ENCODE data around the gene CA11. TPM values are rescaled to one million over a fixed set of nuclear protein-coding genes. Genes with fewer than 3 reads are reported as not detected.

CA11 gene
- total RNA-seq, 4 donors from 2014 or later = 7.3 to 37.5 (median 10.3) TPM

- TF ChIP-seq POLR2A (IDR thresholded peaks at IDR 0.05) (no peak), CTCF (IDR thresholded peaks at IDR 0.05) (no peak)
- peak in 1 of 2 donors; percentile 34 for DNase-seq (ENCODE audit: low spot score in 2 of 2)
- intact Hi-C loops (cut with DNase I; ENCODE audit: low total_unique reads) = no loop called here
- H3K4me3 ChIP-seq (ENCODE audit: low read depth, poor library complexity, severe bottlenecking) = no peak overlapping the region
- WGBS, 2 donors = 41 to 50% methylated on average over 16 of the region's 16 CpGs
These were observed 11.0 kb upstream of the CA11 start for GRCh38 chr19:48656840-48657474.

GRCh38 chr19:48654299-48655059 is 8.5 kb upstream of the CA11 start:
- no peak for DNase-seq (ENCODE audit: low spot score in 2 of 2)
- no peak overlapping the region for H3K4me3 ChIP-seq (ENCODE audit: low read depth, poor library complexity, severe bottlenecking)
- WGBS, 2 donors = 43 to 48% methylated on average over 11 of the region's 11 CpGs
- TF ChIP-seq CTCF (IDR thresholded peaks at IDR 0.05) (no peak), POLR2A (IDR thresholded peaks at IDR 0.05) (no peak)
- intact Hi-C loops (cut with DNase I; ENCODE audit: low total_unique reads) = no loop called here

- DNase-seq (ENCODE audit: low spot score in 2 of 2) = no peak
- H3K4me3 ChIP-seq (ENCODE audit: low read depth, poor library complexity, severe bottlenecking) = no peak overlapping the region
- TF ChIP-seq CTCF (IDR thresholded peaks at IDR 0.05) = no peak
- 87 to 89% methylated on average over 3 to 5 of the region's 5 CpGs for whole genome bisulfite sequencing, 2 donors
- intact Hi-C loops (cut with DNase I; ENCODE audit: low total_unique reads) = no loop called here
These were observed 5.7 kb upstream of the CA11 start for GRCh38 chr19:48651683-48652048.

GRCh38 chr19:48650974-48651682 is 5.1 kb upstream of the CA11 start:
- TF ChIP-seq CTCF (IDR thresholded peaks at IDR 0.05) = no peak
- TF ChIP-seq POLR2A (IDR thresholded peaks at IDR 0.05) = no peak
- no peak for DNase-seq (ENCODE audit: low spot score in 2 of 2)
- no peak overlapping the region for H3K4me3 ChIP-seq (ENCODE audit: low read depth, poor library complexity, severe bottlenecking)
- intact Hi-C loops (cut with DNase I; ENCODE audit: low total_unique reads) = no loop called here
- 90 to 94% methylated on average over 12 of the region's 12 CpGs for WGBS, 2 donors

- intact Hi-C loops (cut with DNase I; ENCODE audit: low total_unique reads) = loop anchor here (10.0 kb wide), 2 partner anchors 137 to 187 kb away; partner anchors contain the start of gene HSD17B14
These were observed 2.1 kb upstream of the CA11 start for GRCh38 chr19:48648134-48648533.

More at GRCh38 chr19:48648134-48648533, 2.1 kb upstream of the CA11 start:
- no peak for TF ChIP-seq POLR2A (IDR thresholded peaks at IDR 0.05)
- TF ChIP-seq CTCF (IDR thresholded peaks at IDR 0.05) = no peak
- DNase-seq (ENCODE audit: low spot score in 2 of 2) = no peak
- 66 to 69% methylated on average over 2 of the region's 2 CpGs for WGBS, 2 donors
- no peak overlapping the region for H3K4me3 ChIP-seq (ENCODE audit: low read depth, poor library complexity, severe bottlenecking)

Measured in lower leg skin (tissue), 4 donors.